Hindlimb muscle (tissue), 1 donor: ENCODE data around the gene CAPN2. TPM values are rescaled to one million over a fixed set of nuclear protein-coding genes. Genes with fewer than 3 reads are reported as not detected.

Source experiments
- DNase-seq: peaks from one replicate; pipeline ENCODE4 v3.0.0-alpha.2; 2013
- polyA plus RNA-seq: library from polyadenylated mRNA; unstranded; fragments of 120-200 nt; gene quantifications from one replicate; pipeline ENCODE4 v1.2.1, GENCODE V29; 2013; ENCODE audit not compliant: insufficient read length

The CAPN2 gene
- polyA plus RNA-seq: 99.6 TPM

DNA sequence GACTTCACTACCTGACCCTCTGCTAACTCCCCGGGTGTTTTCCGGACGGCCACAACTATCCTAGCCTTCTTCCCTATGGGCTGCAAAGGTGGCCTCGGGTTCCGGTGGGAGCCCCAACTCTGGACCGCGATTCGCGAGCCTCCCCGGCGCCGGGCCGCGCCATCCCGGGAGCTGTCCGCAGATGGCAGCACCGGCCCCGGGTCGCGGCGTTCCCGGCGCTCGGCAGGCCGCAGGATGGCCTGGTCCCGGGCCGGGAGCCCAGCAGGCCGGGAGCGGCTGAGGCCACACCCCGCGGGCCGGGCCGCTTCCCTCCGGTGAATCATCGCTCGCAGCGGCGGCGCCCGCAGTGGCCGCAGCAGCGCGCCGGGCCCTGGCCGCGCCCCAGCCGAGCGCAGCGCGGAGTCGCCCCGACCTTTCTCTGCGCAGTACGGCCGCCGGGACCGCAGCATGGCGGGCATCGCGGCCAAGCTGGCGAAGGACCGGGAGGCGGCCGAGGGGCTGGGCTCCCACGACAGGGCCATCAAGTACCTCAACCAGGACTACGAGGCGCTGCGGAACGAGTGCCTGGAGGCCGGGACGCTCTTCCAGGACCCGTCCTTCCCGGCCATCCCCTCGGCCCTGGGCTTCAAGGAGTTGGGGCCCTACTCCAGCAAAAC lies at the start of gene CAPN2:
Gene CAPN2 (plus strand): TSS at position 346 of the 656 bp plus-strand sequence. CDS start 102 bp downstream, at position 448.
- DNase-seq: peak; percentile 90

DNA sequence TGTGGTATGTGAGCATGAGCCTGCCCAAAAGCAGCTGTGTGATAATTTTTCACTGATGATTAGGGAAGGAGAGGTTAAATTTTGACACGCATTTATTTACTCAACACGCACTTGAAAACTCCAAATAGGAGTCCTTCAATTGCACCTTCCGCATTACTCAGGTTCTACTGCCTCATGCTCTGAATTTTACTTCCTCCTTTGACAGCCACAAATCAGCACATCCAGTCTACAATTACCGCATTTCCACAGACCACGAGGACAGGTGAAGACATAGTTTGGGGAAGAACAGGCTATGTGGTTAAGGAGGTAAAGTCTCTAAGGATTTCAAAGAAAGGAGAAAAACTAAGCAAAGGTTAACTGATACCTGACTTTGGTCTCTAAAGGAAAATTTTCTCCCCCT lies 49.4 kb upstream of the CAPN2 start:
- no peak for DNase-seq

DNA sequence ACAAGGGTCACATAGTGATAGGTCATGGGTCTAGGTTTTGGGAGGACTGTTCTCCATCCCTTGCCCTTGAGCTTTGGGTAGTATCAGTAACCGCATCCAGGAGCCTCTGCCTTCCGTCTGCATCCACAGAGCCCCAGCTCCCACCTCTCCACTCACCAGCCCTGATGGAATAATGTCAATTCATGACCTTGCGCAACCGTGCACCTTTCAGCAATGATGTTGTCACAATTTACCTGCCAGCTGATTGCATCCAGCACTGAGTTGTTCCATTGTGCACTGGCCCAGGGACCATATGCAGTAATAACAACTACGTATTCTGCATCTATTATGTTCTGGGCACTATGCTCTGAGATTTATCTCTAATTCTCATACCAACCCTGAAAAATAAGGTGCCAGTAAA lies 48.2 kb upstream of the CAPN2 start:
- no peak for DNase-seq

DNA sequence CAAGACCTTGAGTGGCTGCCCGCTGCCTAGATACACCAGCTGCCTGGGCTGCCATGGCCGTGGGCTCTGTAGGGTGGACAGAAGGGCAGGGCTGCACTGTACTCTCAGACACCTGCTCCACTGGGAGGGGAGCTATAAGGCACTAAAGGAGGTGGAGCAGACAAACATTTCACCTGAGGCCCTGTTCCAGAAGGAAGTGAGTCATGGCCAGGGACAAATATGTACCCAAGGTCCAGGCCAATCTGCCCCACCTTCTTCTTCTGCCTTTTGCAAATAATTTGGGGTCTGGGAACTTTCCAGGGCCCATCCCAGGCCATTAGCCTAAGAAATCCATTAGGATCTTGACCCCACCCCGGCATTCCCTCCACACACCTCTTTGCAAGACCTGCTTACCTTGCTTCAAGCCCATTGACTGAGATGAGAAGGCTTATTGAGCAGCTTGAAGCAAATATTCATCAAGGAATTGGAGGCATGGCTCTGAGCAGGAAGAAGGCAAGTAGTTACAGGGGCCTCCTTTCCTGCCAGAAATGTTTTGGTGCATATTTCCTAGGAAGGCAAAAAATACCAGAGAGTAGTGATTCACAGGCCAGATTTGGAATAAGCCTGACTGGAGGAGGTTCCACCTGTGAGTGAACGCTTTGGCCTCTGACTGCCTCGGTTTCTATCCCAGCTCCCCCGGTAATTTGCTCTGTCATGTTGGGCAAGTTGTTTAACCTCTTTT lies 46.6 kb upstream of the CAPN2 start, which contains the start of gene CAPN8:
Gene CAPN8 (minus strand): TSS at position 110 of the 721 bp plus-strand sequence. CDS start 55 bp downstream, at position 55.
- no peak for DNase-seq

DNA sequence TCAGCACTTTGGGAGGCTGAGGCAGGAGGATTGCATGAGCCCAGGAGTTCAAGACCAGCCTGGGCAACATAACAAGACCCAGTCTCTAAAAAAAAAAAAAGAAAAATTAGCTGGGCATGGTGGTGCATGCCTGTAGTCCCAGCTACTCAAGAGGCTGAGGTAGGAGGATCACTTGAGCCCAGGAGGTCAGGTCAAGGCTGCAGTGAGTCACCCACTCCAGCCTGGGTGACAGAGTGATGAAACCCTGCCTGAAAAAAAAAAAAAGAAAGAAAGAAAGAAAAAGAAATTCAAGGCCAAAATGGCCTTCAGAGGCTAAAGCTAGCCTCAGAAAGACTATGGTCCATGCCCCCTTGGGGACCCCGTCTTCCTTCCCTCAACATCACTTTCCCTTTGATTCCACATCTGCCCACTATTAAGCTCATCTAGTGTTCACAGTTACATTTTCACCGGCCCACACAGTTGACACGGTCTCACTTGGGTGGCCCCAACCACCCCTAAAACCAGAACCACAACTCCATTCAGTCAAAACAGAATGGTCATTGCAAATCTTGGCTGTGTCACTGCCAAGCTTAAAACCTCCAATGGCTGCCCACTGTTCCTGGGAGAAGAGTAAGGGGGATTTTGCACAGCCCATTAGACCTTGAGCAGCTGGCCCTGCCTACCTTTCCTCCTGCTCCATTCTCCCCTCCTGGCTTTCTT lies 44.7 kb upstream of the CAPN2 start:
- no peak for DNase-seq

DNA sequence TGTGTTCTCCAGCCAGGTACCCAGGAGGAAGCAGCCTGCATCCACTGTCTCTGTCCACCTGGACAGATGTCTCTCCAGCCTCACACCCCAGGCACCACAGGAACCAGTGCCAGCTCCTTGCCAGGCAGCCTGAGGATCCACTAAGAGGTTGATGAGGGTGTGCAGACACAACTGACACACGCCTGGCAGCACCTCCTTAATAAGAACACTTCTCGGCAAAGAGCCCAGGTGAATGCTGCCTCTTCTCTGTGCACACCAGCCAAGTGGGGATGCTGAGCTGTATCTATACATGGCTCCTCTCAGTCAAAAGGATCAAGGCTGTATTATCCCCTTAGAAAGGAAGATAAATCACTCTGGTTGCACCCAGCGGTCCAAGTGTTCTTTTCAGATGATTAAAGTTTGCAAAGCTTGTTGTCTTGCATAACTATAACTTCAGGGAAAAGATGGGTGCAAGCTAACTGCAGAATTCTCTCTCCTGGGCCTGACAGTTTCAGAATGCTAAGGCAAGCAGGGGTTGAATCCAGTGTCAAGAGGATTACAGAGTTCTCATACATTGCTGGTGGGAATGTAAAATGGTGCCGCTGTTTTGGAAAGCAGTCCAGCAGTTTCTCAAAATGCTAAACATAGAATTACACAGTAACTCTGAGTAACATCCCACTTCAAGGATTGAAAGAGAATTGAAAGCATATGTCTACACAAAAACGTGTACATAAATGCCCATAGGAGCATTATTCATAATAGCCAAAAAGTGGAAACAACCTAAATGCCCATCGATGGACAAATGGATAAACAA lies 43.1 kb upstream of the CAPN2 start:
- DNase-seq: no peak

DNA sequence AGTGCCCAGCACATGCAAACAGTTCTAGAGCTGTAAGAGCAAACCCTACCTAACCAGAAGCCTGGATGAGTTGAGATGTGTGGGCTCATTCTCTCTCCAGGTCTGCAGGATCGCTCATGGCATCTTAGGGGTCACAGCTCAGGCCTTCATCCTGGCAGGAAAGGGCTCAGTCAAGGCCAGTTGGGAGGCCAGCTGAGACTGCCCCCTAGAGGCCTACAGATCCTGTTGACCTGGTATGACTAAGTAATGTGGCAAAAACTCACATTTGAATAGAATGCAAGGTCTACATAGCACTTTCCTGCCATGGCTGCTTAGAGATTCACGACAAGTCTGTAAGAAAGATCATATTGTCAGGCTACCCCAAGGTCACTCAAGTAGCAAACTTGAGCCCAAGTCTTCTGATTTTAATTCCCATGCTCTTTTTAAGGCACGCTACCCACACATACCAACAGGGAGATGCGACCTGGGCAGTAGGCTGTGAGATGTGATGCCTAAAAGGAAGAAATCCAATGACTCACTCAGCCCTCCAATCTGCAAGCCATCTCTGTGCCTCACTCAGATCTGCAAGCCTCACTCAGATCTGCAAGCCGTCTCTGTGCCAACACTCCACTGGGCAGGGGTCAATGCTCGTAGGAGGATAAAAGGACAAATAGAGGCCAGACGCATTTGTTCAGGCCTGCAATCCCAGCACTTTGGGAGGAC lies 41.7 kb upstream of the CAPN2 start:
- DNase-seq: no peak

DNA sequence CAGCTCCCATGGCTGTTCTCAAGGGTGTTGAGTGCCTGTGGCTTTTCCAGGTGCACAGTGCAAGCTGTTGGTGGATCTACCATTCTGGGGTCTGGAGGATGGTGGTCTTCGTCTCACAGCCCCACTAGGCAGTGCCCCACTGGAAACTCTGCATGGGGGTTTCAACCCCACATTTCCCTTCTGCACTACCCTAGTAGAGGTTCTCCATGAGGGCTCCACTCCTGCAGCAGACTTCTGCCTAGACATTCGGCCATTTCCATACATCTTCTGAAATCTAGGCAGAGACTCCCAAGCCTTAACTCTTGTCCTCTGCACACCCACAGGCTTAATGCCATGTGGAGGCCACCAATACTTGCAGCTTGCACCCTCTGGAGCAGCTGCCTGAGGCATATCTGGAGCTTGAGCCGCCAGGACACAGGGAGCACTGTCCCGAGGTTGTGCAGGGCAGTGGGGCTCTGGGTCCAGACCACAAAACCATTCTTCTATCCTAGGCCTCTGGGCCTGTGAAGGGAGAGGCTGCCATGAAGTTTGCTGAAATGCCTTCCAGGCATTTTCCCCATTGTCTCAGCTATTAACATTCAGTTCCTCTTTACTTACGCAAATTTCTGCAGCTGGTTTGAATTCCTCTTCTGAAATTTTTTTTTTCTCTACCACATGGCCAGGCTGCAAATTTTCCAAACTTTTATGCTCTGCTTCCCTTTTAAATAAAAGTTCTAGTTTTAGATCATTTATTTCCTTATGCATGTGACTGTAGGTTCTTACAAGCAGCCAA lies 38.0 kb upstream of the CAPN2 start:
- no peak for DNase-seq

DNA sequence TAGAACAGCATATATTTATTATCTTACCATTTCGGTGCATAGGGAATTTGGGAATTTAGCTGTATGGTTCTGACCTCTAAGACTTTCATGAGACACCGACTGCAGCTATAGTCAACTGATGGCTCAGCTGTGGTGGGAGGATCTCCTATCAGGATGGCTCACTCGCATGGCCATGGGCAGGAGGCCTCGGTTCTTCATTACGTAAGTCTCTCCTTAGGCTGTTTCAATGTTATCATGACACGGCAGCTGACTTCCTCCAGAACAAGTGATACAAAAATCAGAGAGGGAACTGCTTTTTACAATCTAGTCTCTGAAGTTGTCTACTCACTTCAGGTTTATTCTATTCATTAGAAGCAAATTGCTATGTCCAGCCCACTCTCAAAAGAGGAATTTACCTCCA lies 33.5 kb upstream of the CAPN2 start:
- no peak for DNase-seq

DNA sequence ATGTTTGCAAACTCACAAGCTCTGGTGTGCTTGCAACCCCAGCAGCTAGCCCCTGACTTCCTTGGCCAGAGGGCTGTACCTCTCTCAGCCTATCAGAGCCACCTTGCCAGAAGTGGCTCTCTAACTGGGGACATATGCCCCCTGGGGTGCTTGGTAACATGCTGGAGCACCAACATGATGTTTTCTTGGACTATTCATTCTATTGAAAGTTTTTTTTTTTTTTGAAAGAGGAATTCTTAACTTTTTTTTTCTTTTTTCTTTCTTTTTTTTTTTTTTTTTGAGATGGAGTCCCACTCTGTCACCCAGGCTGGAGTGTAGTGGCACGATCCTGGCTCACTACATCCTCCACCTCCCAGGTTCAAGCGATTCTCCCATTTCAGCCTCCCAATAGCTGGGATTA lies 32.2 kb upstream of the CAPN2 start:
- DNase-seq: no peak

DNA sequence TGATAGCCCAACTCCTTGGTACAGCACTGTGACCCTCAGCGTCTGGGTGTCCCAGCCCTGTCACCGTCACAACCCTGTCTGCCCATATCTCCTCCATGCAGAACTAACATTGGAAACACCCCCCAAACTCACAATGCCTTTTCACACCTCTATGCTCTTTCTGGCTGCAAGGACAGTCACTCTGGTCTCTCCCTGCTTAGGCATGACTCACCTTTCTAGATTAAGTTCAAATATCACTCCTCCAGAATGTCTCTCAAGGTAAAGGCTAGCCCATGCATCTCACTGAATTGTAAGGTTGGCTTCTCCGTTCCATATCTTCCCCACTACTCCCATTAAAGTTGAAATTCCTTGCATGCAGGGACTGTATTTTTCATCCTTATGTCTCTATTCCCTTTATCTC lies 29.8 kb upstream of the CAPN2 start:
- no peak for DNase-seq

DNA sequence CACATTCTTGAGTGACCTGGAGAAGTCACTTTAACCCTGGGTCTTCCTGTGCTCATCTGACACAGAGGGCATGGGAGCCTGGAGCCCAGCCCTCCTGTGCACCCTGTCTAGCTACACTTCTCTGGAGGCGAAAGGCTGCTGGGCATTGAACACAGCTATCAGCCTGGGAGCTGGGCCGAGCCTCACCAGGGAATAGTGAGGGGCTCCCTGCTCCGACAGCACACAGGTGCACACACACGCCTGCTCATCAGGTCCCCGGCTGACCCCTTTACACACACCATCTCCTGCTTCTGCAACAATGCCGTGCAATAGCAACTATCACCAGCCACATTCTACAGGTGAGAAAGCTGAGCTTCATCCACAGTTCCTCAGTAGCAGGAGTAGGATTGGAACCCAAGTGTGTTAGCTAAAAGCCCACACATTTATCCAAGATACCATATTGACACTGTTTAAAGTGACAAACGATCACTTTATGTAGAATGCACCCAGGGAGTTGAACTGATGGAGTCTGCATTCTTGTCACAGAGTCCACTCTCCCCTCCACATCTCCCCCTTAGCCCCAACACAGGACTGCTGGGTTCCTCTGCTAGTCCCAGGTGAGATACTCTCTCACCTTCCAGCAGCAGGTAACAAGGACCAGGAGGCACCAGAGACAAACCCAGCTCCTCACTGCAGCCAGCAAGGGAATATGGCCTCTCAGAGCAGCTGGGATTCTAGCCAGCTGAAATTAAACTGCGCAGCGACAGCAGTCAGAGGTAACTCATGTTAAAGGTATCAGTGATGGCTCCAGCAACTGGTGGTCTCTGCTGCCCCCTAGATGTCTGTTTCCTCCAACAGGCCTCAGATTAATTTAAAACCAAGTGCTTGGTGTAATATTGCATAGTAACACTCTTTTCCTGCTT lies 28.5 kb upstream of the CAPN2 start:
- DNase-seq: peak; percentile 64

DNA sequence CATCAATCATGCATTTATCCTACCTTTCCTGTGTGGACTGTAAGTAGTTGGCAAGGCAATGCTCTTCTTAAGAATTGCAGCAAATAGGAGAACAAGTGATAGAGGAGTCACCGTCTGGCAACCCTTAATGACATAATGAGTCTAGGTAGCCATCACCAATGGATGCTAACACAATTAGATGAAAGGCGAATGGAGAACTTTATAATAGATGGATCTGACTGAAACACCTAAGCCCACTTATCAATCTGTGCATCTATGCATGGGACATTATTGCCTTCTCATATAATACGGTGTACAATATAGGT lies 27.9 kb upstream of the CAPN2 start:
- no peak for DNase-seq

DNA sequence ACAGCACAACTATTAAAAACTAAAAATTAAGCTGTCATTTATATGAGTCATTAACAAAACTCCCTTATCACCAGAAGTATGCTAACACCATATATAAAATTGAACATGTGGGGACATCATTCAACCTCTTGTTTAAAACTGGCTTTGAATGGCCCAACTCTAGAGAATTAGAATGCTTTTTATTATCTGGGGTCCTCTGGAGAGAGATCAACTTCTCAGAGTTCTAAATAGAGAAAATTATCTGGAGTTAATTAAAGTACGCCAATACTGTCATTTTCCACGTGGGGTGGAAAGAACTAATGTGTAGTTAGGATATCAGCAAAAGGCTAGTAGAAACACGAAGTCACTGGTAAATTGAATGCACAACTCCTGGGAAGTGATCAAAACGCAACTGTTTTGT lies 21.2 kb upstream of the CAPN2 start:
- no peak for DNase-seq

DNA sequence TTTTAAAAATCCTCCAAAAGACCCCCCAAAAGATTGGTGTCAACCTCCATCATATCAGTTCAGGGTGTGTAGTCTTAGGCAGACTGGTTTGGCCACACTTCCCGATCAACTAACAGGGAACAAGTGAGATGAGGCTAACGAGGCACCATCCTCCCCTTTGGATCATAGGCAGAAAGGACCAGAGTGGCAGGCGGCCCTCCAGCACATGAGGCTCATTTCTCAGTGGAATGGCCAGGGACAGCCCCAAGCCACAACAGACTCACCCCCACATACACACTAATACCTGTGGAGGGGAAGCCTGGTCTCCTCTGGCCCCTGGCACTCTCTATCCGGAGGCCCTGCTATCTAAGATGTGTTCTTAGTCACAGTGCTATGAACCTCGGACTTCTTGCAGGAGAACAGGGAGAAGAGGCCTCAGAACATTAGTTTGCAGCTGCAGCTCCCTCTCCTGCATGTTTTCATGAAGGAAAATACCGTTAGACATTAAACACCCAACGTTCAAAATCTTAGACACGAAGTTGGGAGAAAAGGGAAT lies 17.3 kb upstream of the CAPN2 start:
- DNase-seq: no peak

DNA sequence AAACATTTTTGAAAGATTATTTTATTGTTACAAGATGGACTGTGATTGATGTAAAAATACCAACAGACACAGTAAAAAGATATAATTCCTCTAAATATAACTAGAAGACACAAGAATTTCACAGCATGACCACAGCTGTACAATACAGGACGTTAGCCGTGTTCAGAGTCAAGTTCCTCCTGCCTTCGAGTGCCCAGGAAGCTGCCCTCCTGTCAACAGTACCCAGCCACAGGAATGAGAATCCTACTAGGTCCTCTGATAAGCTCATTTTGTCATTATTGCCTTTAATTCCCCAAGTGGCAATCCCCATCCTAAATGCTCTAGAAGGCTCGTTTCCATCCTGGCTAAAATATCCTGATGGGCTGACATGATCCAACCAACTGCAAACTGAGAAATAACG lies 16.4 kb upstream of the CAPN2 start:
- DNase-seq: no peak

DNA sequence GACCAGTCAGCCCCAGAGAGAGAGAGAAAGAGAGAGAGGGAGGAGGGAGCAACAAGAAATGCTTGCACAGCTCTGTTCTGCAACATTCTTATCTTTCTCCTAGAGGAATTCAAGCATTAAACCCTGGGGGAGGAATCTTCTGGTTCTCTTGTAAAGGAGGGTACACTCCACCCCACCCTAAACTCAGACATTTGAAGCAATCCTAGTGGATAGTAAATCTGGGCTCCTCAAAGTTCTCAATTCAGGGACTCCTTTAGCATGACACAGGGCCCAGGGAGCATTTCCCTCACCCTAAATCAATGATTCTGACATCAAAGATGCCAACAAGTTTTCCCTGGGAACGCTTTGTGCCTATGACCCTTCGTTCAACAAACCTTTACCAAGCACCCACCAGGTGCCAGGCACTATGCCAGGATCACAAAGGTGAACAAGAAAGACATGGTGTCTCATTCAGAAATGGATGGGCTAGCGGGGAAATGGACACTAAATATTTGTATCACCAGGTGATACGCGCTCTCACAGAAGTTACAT lies 11.9 kb upstream of the CAPN2 start:
- DNase-seq: no peak

DNA sequence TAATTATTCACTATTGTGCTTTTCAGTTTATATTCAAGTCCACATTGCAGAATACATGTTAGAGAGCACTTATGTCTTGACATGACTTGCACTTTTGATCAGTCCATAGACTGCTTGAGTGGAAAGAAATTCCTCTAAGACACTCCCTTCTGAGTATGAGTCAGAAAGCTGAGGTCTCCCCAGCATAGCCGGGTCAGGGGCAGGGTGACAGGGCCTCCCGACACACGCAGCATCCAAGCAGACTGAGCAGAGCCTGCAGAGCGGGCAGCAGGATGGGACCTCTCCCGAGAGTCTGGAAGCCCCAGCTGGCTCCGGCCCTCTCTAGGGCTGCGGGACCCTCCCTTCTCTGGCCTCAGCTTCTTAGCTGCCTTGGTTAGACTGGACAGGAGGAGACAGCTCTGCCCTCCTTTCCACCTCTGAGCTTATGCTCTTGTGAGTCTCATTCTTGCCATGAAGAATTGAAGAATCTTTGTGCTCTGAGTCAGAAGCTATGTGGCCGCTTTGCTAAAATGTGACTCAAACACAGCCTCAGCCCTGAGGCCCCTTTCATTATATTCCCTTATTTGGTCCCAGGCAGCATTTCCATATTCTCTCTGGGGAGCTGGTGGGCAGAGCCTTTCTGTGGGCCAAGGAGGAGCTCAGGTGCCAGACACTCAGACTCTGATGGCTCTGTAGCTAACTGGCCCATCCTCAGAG lies 11.2 kb upstream of the CAPN2 start:
- no peak for DNase-seq
